K562 (cell line): ENCODE results near the gene MYOCD.

Source experiments
- CBX2 ChIP-seq: fragments of 200-600 bp; sonication (generic); IDR thresholded peaks from one replicate; pipeline ENCODE4 v1.6.1; 2012; ENCODE audit warnings: mild to moderate bottlenecking, low read length, inconsistent platforms; ENCODE audit not compliant: insufficient read depth, poor library complexity, severe bottlenecking
- CSDE1 ChIP-seq, 2 experiments: fragments of 450-650 bp; IDR thresholded peaks; 2 replicates each; pipeline ENCODE4 v1.6.1; 2016; ENCODE audit warnings: mild to moderate bottlenecking in 1 of 2
- EP300 ChIP-seq: IDR thresholded peaks from 2 replicates; pipeline ENCODE4 v1.6.1; 2012; ENCODE audit warnings: low read length, improper control_type of control experiment
- EZH2 ChIP-seq: IDR thresholded peaks from 2 replicates; pipeline ENCODE4 v1.6.1; 2012; ENCODE audit warnings: low read depth, mild to moderate bottlenecking, inconsistent platforms, low read length, borderline replicate concordance
- GABPB1 ChIP-seq: sonication (generic); formaldehyde crosslinking; IDR thresholded peaks from 2 replicates; pipeline ENCODE4 v1.8.0; 2022; ENCODE audit warnings: mild to moderate bottlenecking, missing genetic modification reagents
- KDM2B ChIP-seq: fragments of 250-450 bp; sonication (Bioruptor Pico); IDR thresholded peaks from 2 replicates; pipeline ENCODE4 v1.8.0; 2021; ENCODE audit warnings: mild to moderate bottlenecking, moderate library complexity
- L3MBTL2 ChIP-seq: fragments of 450-650 bp; IDR thresholded peaks from 2 replicates; pipeline ENCODE4 v1.6.1; 2016; ENCODE audit warnings: mild to moderate bottlenecking, moderate library complexity
- SLC30A9 ChIP-seq: fragments of 250-450 bp; sonication (Bioruptor Pico); IDR thresholded peaks from 2 replicates; pipeline ENCODE4 v1.8.0; 2022; ENCODE audit warnings: mild to moderate bottlenecking, moderate library complexity
- SMC3 ChIP-seq: conservative IDR thresholded peaks from 2 replicates; pipeline ENCODE4 v1.6.1; 2011; ENCODE audit warnings: low read depth, low read length, improper control_type of control experiment; ENCODE audit not compliant: insufficient read depth
- XRCC3 ChIP-seq: fragments of 450-650 bp; IDR thresholded peaks from 2 replicates; pipeline ENCODE4 v1.6.1; 2017; ENCODE audit warnings: mild to moderate bottlenecking, moderate library complexity
- ZNF274 ChIP-seq: IDR thresholded peaks from 2 replicates; pipeline ENCODE4 v1.6.1; 2011; ENCODE audit warnings: low read depth, mild to moderate bottlenecking, low read length, moderate library complexity, borderline replicate concordance
- ZNF589 ChIP-seq: fragments of 200-800 bp; sonication (Bioruptor generic); IDR thresholded peaks from 2 replicates; pipeline ENCODE4 v1.6.1; 2016; ENCODE audit warnings: low read depth, missing genetic modification characterization, missing compliant biosample characterization

GRCh38 chr17:12712415-12712814 lies 46.7 kb downstream of the MYOCD start:
- TF ChIP-seq GABPB1 (CRISPR knock-in tag) (no peak), ZNF274 (no peak), CBX2 (no peak), L3MBTL2 (no peak), XRCC3 (no peak), SLC30A9 (no peak), EP300 (no peak), CSDE1 (IDR thresholded peaks at IDR 0.05) (no peak), ZNF589 (no peak), SMC3 (no peak), KDM2B (CRISPR knock-in tag) (no peak), EZH2 (no peak)
